ENCODE data around the gene SMIM38.

The SMIM38 gene

DNA sequence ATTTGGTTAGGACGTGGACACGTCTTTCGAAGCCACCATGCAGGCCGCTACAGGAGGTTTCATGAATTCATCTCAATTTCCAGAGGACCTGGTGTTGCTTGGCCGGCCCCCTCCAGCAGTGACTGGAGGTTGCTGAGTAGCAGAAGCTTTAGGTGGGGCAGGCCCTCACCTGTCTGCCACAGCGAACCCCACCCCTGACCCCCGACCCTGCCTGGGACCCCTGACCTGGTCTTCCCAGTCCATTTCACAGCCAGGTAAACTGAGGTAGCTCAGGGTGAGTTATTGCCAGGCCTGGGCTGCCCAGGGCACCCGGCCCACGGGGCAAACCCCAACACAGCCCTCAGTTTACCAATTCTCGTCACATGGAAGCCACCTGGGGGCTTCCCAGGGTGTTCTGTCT is 39.1 kb upstream of the SMIM38 start:
- TF ChIP-seq, protein P1, sequence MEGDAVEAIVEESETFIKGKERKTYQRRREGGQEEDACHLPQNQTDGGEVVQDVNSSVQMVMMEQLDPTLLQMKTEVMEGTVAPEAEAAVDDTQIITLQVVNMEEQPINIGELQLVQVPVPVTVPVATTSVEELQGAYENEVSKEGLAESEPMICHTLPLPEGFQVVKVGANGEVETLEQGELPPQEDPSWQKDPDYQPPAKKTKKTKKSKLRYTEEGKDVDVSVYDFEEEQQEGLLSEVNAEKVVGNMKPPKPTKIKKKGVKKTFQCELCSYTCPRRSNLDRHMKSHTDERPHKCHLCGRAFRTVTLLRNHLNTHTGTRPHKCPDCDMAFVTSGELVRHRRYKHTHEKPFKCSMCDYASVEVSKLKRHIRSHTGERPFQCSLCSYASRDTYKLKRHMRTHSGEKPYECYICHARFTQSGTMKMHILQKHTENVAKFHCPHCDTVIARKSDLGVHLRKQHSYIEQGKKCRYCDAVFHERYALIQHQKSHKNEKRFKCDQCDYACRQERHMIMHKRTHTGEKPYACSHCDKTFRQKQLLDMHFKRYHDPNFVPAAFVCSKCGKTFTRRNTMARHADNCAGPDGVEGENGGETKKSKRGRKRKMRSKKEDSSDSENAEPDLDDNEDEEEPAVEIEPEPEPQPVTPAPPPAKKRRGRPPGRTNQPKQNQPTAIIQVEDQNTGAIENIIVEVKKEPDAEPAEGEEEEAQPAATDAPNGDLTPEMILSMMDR (IDR thresholded peaks at IDR 0.05), result no peak

DNA sequence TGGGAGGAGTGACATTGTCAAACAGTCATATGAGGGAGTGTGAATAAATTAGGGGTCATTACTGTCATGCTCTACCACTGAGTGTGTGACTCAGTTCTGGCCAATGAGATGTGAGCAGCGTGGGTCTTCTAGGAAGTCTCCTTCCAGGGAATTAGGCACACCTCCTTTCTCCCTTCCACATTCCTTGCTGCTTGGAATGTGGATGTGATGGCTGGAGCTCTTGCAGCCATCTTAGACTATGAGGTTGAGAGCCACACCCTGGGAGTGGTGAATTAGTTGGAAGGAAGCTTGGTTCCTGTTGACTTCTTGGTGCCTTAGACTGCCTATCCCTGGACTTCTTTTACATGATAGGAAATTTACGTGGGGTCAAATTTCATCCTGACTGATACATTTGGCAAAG is 36.5 kb upstream of the SMIM38 start:
- TF ChIP-seq, protein P1 (IDR thresholded peaks at IDR 0.05), result no peak

DNA sequence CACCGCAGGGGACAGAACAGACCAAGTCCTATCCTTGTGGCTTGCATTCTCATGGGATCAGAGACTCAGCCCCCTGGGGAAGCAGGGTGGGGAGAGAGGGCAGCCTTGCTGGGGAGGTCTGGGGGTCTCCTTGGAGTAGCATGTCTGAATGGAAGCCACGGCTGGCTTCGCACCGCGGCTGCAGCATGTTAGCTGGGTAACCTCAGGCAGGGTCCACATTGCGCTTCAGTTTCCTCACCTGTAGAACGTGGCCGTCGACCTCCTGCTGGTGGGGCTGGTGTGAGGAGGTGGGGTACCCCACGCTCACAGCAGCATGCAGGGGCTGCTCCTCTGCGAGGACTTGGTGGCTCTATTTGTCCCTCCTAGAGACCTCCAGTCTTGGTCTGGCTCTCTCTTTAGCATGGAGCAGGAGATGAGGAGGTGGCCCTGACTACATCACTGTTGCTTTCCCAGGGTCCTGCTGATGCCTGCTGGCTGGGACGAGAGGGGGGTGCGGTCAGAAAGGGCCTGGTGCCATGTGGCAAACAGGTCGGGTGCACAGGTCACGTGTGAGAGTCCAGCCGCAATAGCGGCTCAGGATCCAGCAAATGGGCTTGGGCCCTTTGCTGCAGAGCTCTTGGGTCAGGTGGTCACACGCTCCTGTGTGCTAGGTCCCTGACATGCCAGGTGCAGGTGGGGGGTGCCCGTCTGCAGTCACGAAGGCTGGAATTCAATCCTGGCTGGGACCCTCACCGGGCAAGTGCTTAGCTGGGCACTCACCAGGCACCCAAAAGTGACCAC is 35.4 kb upstream of the SMIM38 start:
- TF ChIP-seq, protein P1 (IDR thresholded peaks at IDR 0.05), result no peak

DNA sequence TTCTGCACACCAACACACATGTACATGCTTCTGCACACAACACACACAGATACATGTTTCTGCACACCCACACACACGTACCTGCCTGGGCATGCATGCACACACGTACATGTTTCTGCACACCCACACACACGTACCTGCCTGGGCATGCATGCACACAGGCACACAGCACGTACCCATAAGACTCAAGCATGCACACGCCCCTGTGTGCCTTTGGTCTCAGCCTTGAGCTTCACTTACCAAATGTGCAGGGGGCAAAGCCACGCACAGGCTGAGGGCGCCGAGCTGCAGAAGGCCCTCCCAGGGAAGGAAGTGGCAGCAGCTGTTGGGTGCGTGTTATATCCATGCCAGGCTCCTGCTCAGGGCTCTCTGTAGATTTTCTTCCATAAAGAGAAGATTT is 34.7 kb upstream of the SMIM38 start:
- TF ChIP-seq, protein P1 (IDR thresholded peaks at IDR 0.05), result no peak

DNA sequence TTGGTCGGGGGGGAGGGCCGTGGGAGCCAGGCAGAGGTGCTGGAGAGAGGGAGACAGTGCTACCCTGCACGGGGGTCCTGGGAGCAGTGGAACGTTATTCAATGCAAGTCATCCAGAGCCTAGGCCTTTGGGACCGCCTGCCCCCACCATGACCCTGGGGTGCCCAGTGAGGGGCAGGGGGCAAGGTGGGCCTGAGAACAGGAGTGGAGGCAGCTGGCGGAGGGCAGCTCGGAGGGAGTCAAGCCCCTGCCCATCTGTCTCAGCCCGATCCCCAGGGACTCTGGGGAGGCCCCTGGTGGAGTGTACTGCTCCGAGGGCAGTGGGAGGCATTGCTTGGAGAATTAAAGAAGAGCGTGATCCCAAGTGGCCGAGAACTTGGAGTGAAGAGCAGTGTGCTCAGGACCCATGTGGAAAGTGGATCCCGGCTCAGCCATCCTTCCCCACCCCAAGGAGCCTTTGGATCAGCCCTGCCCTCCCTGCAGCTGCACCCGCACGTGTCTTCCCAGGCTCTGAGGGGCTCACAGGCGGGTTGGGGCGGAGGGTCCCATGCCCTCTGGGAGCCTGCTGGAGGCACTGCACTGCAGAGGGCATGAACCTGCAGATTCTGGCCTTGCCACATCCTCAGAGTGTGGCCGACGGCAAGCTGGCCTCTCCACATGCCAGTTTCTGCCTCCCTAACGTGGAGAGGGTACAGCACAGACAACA is 34.0 kb upstream of the SMIM38 start:
- TF ChIP-seq, protein P1 (IDR thresholded peaks at IDR 0.05), result no peak

- TF ChIP-seq, protein P1 (IDR thresholded peaks at IDR 0.05), result no peak
Measured at GRCh38 chr11:69122326-69122629, 33.5 kb upstream of the SMIM38 start.

DNA sequence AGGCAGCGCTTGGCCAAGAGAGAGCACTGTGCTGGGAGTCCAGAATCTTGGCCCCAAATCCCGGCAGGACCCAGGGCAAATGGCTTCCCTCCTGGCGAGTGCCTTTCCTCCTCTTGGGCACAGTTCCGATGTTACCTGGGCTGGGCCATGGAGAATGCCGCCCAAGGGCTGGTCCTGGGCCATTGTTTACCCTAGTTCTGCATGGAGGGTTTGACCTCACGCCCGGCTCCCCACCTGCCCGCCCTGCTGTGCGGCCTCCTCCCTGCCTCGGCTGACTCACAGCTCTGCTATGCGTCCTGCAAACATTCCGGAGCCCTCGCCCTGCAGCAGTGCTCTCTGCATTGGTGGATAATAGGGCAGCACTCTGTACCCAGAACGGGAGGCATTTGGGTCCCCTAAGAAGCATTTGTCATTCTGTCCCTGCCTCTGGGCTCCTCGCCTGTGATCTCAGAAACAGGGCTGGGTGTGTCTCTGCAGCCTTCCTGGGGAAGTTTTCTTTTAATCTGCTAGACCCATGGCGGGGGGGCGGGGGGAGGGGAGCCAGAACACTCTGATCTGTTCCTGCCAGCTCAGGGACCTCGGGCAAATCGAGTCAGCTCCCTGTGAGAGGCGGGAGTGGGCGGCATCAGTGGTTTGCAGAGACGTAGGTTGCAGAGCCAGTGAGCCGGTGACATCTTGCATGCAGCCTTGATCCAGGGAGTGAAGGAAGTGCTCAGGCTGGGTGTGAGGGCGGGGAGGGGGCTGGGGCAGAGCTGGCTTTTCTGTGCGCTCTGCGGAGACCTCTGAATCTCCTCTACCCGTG is 32.9 kb upstream of the SMIM38 start:
- TF ChIP-seq, protein P1 (IDR thresholded peaks at IDR 0.05), result no peak

All from LNCAP (cell line).